DOHH2 (cell line): ENCODE data around the gene FAM131A.

Source experiments
- CTCF ChIP-seq: fragments of 200-600 bp; sonication (generic); IDR thresholded peaks from one replicate; pipeline ENCODE4 v1.5.1; 2014; ENCODE audit warnings: antibody characterized with exemption, mild to moderate bottlenecking, low read depth, low read length; ENCODE audit not compliant: poor library complexity, severe bottlenecking
- EZH2phosphoT487 ChIP-seq: fragments of 200-600 bp; sonication (generic); IDR thresholded peaks from 2 replicates; pipeline ENCODE4 v1.6.1; 2017; ENCODE audit warnings: borderline replicate concordance, mild to moderate bottlenecking, antibody characterized with exemption, low read length, moderate library complexity, mixed read lengths

DNA sequence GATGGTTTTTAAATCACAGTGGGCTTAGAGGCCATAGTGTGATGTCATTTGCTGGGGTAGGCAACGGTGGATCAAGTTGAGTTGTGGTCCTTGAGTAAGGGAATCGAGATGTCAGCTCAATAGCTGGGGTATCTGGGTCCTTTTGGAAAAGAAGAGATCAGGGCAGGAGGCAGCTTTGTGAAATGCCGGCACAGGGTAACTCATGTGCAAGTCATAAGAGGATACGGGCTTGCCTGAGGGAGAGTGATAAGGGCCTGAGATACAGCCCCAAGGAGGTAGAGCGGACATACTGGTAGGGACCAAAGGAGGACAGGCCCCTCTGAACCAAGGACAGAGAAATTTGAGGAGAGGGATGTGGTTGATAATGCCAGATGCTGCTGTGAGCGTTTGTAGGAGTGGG, 4.2 kb upstream of the FAM131A start:
- TF ChIP-seq CTCF (no peak), EZH2phosphoT487 (no peak)
